Ectodermal cell (in vitro differentiated cells): ENCODE results near the gene IRF8.
"Not testable (repeated sequence)": the region's sequence is repeated elsewhere in the genome, so short reads cannot be mapped to it uniquely, and the experiment has no call there.

ENCODE experiments used
- H3K27ac ChIP-seq: 2 replicates; pipeline ENCODE4 v1.7.0; 2013; ENCODE audit warnings: mild to moderate bottlenecking, low read depth, low read length; ENCODE audit not compliant: insufficient read depth, poor library complexity, severe bottlenecking
- H3K27me3 ChIP-seq: 2 replicates; pipeline ENCODE4 v1.7.0; 2013; ENCODE audit warnings: mild to moderate bottlenecking, low read length; ENCODE audit not compliant: insufficient read depth, control insufficient read depth, poor library complexity, severe bottlenecking
- H3K36me3 ChIP-seq: one replicate; pipeline ENCODE4 v1.7.0; 2013; ENCODE audit warnings: low read length; ENCODE audit not compliant: control insufficient read depth, insufficient read depth
- H3K4me1 ChIP-seq: one replicate; pipeline ENCODE4 v1.7.0; 2013; ENCODE audit warnings: low read length; ENCODE audit not compliant: control insufficient read depth, insufficient read depth
- H3K4me3 ChIP-seq: 2 replicates; pipeline ENCODE4 v1.7.0; 2013; ENCODE audit warnings: low read depth, low read length, control low read depth; ENCODE audit not compliant: insufficient read depth
- H3K9me3 ChIP-seq: 2 replicates; pipeline ENCODE4 v1.7.0; 2013; ENCODE audit warnings: mild to moderate bottlenecking, low read length, moderate library complexity; ENCODE audit not compliant: control insufficient read depth
- WGBS, 2 experiments: methylation state at CpG; one replicate each; pipeline ENCODE4 v1.1.7; 2013; ENCODE audit warnings: missing lambda C conversion rate in 2 of 2; 5-methylcytosine and 5-hydroxymethylcytosine counted together

Gene IRF8

GRCh38 chr16:85868495-85868894, 30.5 kb upstream of the IRF8 start:
- 93 to 94% methylated on average over 8 of the region's 8 CpGs for WGBS, 2 experiments
- H3K4me3 ChIP-seq, result no peak overlapping the region
- H3K27me3 ChIP-seq, result no peaks in the 10 kb centered on the region
- no peaks in the 10 kb centered on the region for H3K9me3 ChIP-seq
- H3K27ac ChIP-seq, result no peak overlapping the region
- no peaks in the 10 kb centered on the region for H3K4me1 ChIP-seq
- H3K36me3 ChIP-seq, result no peaks in the 10 kb centered on the region

GRCh38 chr16:85869206-85869605, 29.8 kb upstream of the IRF8 start:
- no peaks in the 10 kb centered on the region for H3K36me3 ChIP-seq
- H3K9me3 ChIP-seq, result no peaks in the 10 kb centered on the region
- H3K4me3 ChIP-seq, result no peak overlapping the region
- no peak overlapping the region for H3K27ac ChIP-seq
- no peaks in the 10 kb centered on the region for H3K27me3 ChIP-seq
- H3K4me1 ChIP-seq, result no peaks in the 10 kb centered on the region

GRCh38 chr16:85869785-85870558, 29.0 kb upstream of the IRF8 start:
- no peak overlapping the region for H3K4me3 ChIP-seq
- 49 to 56% methylated on average over 12 of the region's 12 CpGs for WGBS, 2 experiments
- no peaks in the 10 kb centered on the region for H3K27me3 ChIP-seq
- no peaks in the 10 kb centered on the region for H3K36me3 ChIP-seq
- no peaks in the 10 kb centered on the region for H3K4me1 ChIP-seq
- no peak overlapping the region for H3K27ac ChIP-seq
- no peaks in the 10 kb centered on the region for H3K9me3 ChIP-seq

- Histone ChIP-seq H3K36me3 (no peaks in the 10 kb centered on the region), H3K4me1 (no peaks in the 10 kb centered on the region), H3K27ac (no peak overlapping the region), H3K27me3 (no peaks in the 10 kb centered on the region), H3K4me3 (no peak overlapping the region), H3K9me3 (no peaks in the 10 kb centered on the region)
- 85 to 89% methylated on average over 6 to 7 of the region's 7 CpGs for WGBS, 2 experiments
These were observed 27.2 kb upstream of the IRF8 start for GRCh38 chr16:85871756-85872155.

- Histone ChIP-seq H3K36me3 (no peaks in the 10 kb centered on the region), H3K9me3 (no peaks in the 10 kb centered on the region), H3K4me3 (no peak overlapping the region), H3K27me3 (no peaks in the 10 kb centered on the region), H3K4me1 (no peaks in the 10 kb centered on the region), H3K27ac (no peak overlapping the region)
- 90 to 96% methylated on average over 7 of the region's 7 CpGs for WGBS, 2 experiments
These were observed 26.2 kb upstream of the IRF8 start for GRCh38 chr16:85872734-85873133.

GRCh38 chr16:85873153-85873552, 25.8 kb upstream of the IRF8 start:
- Histone ChIP-seq H3K27me3 (no peaks in the 10 kb centered on the region), H3K27ac (no peak overlapping the region), H3K4me3 (no peak overlapping the region), H3K36me3 (no peaks in the 10 kb centered on the region), H3K4me1 (no peaks in the 10 kb centered on the region), H3K9me3 (no peaks in the 10 kb centered on the region)
- WGBS, 2 experiments, result 94% methylated on average over 8 of the region's 8 CpGs

GRCh38 chr16:85874031-85874430, 24.9 kb upstream of the IRF8 start:
- H3K9me3 ChIP-seq, H3K36me3 ChIP-seq, H3K4me1 ChIP-seq, H3K27me3 ChIP-seq, H3K4me3 ChIP-seq, H3K27ac ChIP-seq: not testable (repeated sequence)
- WGBS, 2 experiments, result 89 to 99% methylated on average over 4 of the region's 5 CpGs

GRCh38 chr16:85878407-85878806, 20.6 kb upstream of the IRF8 start:
- WGBS, 2 experiments, result 91 to 92% methylated on average over 5 of the region's 5 CpGs
- no peak overlapping the region for H3K27ac ChIP-seq
- no peaks in the 10 kb centered on the region for H3K9me3 ChIP-seq
- no peaks in the 10 kb centered on the region for H3K4me1 ChIP-seq
- no peaks in the 10 kb centered on the region for H3K27me3 ChIP-seq
- H3K4me3 ChIP-seq, result no peak overlapping the region
- no peaks in the 10 kb centered on the region for H3K36me3 ChIP-seq

- WGBS, 2 experiments, result 51 to 60% methylated on average over 5 of the region's 5 CpGs
- Histone ChIP-seq H3K27ac (no peak overlapping the region), H3K9me3 (no peaks in the 10 kb centered on the region), H3K27me3 (peaks cover 2% of the 10 kb centered on the region), H3K4me3 (no peak overlapping the region), H3K36me3 (no peaks in the 10 kb centered on the region), H3K4me1 (no peaks in the 10 kb centered on the region)
These were observed 20.1 kb upstream of the IRF8 start for GRCh38 chr16:85878875-85879274.

GRCh38 chr16:85879549-85879948, 19.4 kb upstream of the IRF8 start:
- Histone ChIP-seq H3K27ac (no peak overlapping the region), H3K36me3 (no peaks in the 10 kb centered on the region), H3K27me3 (peaks cover 3% of the 10 kb centered on the region), H3K4me3 (no peak overlapping the region), H3K9me3 (no peaks in the 10 kb centered on the region), H3K4me1 (no peaks in the 10 kb centered on the region)
- WGBS, 2 experiments, result 90 to 93% methylated on average over 6 of the region's 6 CpGs
